ENCODE results near the gene NTF3.

NTF3 gene

DNA sequence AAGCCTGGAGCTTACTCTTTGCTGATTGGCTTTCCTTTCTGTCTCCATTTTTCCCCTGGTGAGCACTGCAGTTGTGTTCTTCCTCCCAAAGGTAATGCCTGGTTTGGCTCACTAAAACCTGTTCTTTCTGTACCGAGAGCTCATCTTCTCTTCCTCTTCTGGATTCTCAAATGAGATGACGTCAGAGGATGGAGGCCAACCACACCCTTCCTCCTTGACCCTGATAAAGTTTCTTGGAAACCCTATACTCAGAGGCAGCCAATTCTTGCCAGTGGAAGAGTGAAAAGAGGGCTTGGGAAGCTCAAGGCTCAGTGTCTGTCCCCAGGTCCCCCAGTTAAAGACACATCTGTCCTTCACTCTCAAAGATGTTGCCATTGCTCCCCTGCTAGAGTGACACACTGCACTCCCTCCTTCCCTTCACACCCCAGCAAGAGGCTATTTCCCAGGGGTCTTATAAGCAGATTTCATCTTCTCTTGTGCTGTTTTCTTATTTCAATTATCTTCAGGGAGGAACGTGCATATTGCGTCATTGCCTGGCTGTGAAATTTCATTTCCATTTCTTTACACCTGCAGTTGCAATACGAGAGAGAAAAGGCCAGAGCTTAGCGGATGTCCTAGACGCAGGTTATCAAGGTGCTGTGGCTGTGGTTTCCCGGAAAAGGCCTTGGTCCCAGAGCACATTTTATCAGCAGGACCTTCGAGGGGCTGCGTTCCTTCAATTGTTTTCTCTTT, 27.3 kb downstream of the NTF3 start:
- no peak for FAIRE-seq

DNA sequence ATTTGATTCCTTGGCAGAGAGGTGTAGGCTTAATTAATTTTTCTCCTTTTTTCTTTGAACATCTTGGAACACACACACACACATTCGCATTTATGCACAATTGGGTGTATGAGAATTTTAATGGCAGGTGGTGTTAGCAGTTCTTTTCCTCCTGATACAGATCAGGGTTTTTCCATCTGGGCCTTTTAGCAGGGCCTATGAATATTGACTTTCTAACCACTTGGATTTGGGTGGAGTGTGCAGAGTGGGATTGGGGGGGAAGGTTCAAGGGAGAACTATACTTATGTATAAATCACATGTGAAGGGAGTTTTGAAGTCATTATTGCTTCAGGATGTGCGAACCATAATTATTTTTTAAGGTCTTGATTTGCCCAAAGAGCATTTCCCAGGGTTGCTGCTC, 28.9 kb downstream of the NTF3 start:
- no peak for FAIRE-seq

DNA sequence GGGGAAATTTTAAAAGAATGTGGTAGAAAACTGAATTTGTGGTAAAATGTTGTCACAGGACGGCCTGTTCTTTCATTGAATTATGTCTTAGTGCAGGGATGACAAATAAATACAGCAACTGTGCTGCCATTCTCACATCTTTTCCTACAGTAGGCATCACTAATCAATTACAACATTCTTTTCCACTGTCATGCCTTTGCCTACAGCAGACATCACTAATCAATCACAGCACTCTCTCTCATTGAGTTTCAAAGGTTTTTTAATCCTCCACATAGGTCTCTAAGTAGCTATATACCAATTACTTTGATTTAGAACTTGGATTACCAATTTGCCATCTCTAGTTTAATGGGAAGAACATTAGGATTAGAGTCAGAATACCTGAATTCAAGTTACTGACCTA, 30.1 kb downstream of the NTF3 start:
- no peak for FAIRE-seq

GRCh38 chr12:5464096-5464495, 32.2 kb downstream of the NTF3 start:
- no peak for FAIRE-seq

DNA sequence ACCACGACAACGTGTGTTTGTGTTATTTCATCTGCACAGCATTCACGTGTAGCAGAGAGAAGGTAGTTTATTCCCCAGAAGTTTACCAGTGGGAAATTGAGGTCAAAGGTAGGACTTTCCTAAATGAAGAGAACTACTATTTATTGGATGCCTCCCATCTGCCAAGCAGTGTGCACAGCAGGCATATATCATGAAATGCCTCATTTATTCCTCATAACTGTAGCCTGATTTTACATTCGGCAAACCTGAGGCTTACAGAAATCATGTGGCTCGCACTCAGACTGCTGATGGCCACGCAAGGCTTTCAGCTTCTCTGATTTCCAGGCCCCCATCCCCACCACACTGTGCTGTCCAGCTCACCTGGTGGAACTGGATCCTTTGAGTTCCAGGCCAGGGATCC, 33.5 kb downstream of the NTF3 start:
- no peak for FAIRE-seq

DNA sequence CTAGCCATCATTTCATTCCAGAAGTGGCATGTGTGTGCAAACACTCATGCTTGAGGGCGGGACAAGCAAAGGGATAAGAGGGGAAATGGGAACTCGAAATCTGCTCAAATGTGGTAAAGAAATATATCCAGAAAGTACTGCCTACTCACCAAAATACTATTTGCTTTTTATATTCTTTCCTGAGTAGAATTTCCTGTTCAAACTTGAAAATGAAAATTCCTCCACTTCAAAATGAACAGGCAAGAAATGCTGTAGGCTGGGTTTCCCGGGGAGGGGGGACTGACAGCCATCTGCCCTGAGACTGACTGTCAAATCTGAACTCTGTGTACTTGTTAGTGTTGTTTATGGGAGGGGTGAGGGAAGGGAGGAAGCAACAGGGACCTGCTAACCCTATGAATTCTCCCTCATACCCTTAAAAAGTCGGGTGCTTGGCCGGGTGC, 34.6 kb downstream of the NTF3 start:
- no peak for FAIRE-seq

DNA sequence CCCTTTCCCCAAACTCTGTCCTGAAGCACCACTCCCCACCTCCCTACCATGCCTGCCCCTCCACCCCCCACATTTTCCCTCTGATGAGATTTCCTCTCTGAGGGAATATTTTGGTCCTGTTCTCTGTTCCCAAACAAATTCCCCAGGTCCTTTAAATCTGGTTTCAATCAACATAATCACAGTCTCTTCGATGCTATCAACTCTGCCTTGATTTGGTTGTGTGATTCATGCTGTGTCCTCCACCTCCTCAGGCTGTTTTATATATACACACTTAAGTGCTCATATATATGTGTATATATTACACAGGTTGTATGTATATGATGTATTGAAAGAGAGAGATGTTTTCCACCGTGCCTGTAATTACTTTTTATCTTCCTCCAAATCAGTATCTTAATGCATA, 36.0 kb downstream of the NTF3 start:
- FAIRE-seq = no peak

- no peak for FAIRE-seq
Measured at GRCh38 chr12:5470221-5470620, 38.3 kb downstream of the NTF3 start.

DNA sequence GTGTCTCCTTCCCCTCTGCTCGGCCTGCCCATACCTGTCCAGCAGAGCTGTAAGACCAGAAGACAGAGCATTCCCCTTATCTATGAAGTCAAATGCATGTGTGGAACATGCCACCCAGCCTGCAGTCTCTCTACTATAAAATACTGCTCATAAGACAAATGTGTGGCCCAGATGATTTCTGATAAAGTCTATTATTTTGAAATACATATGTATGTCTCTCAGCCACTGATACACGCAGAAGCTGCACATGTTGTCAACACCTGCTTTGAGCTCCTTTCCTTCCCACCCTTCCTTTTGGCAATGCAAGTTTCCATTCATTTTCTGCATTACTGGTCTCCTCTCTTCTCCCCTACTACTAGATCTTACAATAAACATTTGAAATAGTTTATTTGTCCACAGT, 38.8 kb downstream of the NTF3 start:
- no peak for FAIRE-seq

- no peak for FAIRE-seq
Measured at GRCh38 chr12:5473076-5473782, 41.3 kb downstream of the NTF3 start.

DNA sequence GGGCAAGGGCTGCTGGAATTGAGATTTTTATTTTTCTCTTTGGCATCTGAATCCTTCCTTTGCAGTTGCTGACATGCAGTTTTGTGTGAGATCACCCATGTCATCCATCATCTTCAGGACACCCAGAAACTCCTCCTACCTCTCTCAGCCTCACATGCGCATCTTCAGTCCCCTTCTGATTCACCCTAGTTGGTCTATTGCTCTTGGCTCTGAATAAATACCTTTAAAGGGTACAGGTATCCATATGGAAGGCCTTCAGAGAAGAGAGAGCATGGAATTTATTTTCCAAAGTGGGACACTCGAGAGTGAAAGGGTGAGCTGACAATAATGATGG, 41.8 kb downstream of the NTF3 start:
- FAIRE-seq = no peak

DNA sequence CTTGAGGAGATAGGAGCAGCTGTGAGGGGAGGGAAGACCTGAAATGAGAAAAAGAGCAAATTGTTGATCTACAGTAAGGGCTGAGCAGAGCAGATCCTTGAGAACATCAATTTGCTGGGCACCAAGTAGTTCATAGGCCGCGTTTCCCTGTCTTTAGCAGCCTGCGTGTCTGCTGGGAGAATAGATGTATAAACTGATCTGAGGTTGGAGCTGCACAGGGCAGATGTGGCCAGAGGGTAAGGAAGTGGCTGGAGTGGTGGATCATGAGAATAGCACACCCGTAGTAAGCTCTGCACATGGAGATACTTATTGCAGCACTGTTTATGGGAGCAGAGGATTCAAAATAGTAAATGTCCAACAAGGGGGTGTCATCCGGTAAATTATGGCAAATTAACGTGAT, 44.4 kb downstream of the NTF3 start:
- no peak for FAIRE-seq

- FAIRE-seq = no peak
Measured at GRCh38 chr12:5478081-5478706, 46.3 kb downstream of the NTF3 start.

- no peak for FAIRE-seq
Measured at GRCh38 chr12:5479761-5480160, 47.9 kb downstream of the NTF3 start.

DNA sequence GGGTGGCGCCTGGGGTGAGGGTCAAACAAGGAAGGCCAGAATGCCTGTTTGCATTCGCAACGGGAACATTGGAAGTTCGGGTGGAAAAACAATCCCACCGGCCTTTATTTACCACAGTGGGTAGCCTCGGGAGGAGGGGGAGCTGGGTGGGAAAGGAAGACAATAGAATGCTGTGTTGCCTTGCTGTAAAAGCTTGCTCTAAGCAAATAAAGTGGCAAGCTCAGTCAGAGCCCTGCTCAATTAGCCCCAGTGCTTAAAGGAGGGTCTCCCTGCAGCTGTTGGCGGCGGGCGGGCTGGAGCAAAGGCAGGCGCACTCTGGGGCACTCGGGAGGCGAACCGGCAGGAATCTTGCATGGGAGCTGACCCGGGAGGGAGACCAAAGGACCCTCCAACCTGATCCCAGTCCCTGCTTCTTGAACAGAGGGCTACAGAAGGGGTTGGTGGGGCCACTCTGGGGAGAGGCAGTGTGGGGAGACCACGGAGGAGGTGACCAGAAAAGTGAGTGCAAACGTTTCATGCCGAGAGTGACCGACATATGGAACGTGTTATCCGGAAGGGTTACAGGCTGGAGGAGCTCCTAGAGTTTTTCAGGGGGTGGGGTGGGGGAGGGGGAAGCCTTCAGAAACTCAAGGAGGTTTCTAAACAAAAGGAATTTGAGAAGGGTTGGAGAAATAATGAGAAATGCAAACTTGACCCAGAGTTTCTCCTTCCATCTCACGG, 48.5 kb downstream of the NTF3 start:
- FAIRE-seq = no peak

DNA sequence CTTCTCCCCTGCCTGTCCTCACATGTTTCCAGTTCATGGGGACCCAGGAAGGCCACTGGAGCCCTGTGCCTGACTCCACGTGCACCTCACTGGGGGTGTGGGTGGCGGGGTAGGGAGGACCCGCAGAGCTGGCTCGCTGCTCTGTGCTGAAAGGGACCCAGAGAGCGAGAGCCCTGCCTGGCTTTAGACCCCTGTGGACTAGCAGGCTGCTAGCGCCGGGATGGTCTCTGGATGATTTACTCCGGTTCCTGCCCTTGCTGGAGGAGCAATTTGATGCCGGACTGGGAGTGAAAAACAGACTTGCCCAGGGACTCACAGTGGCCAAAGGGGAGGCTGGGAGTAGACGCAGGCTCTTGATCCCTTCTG, 49.0 kb downstream of the NTF3 start:
- FAIRE-seq = no peak

GRCh38 chr12:5481645-5482044, 49.7 kb downstream of the NTF3 start:
- FAIRE-seq = no peak

DNA sequence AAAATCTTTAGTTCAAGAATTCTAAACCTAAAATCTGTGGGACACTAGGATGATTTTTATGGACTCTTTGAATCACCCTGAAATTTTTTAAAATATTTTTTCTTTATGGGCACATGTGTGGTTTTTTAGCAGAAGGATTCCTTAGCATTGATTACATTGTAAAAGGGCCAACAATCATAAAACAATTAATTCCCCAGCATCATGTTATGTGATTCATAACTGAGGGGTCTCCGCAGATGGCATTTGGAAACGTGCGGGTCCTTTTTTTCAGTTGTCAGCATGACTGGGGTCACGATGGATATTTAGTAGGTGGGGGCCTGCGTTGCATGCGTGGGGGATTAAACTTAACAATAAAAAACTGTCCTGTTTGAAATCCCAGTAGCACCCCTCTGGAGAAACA, 52.5 kb downstream of the NTF3 start:
- no peak for FAIRE-seq

DNA sequence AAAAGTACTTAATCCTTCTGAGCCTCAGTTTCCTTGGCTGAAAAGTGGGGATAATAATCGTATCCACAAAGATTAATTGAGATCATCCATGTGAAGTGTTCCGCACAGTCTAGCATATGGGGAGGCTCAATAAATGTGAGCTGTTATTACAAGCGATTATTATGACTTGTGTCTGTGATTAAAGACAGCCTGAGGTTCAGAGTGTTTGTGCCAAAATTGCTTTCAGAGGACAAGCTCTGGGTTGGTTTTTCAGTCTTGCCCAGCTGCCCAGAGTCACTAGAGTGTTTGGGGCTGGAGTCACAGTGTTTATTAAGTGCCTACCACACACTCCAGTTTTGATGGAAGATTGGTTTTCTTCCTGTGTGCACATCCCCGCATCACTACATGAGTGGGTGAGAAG, 53.5 kb downstream of the NTF3 start:
- no peak for FAIRE-seq

DNA sequence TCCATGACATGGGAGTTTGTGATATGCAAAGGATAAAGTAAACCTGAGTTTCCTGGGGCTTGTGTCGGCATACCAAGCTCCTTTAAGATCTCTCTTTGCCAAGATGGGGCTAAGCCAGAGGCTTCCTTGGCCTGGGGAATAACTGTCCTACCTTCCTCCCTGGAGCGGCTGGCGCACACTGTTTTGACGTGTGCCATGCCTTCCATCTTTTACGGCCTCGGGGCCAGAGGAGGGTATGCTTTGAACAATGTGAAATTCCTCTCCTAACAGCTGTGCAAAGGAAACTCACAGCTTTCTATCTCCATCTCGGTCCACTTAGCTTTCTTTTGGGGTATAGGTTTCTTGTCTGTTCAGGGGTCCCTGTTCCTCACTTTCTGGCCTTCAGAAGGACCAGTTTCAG, 55.2 kb downstream of the NTF3 start:
- FAIRE-seq = no peak

DNA sequence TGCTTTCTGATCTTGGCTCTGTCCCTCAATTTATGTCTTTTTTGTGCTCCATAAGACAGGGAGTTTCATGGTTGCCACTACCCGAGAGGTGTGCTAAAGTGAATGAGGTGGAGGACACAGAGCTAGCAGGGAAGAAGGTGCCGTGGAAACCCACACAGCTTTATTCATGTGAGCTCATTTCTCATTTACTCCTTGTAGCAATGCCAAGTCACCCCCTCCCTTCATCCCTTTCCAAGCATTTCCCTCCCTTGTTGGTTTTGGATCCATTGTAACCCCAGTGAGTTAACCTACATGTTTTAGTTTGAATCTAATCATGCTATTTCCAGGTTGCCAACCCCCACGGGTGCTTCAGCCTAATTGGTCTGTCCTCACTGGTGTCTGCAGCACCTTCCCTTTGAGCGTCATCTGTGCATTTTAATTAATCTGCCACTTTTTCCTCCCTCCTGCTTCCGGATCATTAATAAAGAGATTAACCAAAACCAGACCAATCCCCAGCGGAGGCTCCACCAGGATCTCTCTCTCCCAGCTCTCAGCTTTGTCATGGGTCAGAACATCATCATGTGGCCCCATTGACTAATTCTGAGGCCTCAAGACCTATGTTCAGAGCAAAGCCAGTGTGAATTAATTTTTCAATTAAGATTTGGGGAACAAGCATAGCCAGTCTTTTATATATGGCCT, 56.2 kb downstream of the NTF3 start:
- FAIRE-seq = no peak

- no peak for FAIRE-seq
Measured at GRCh38 chr12:5488626-5488955, 56.7 kb downstream of the NTF3 start.

GRCh38 chr12:5489017-5489416, 57.1 kb downstream of the NTF3 start:
- no peak for FAIRE-seq

Data from A204.1 (cell line).